ENCODE data around the gene GOLT1B. TPM values are rescaled to one million over a fixed set of nuclear protein-coding genes. Genes with fewer than 3 reads are reported as not detected.

GOLT1B gene
- polyA plus RNA-seq, 3 donors: 13.2 to 16.0 (median 15.2) TPM

DNA sequence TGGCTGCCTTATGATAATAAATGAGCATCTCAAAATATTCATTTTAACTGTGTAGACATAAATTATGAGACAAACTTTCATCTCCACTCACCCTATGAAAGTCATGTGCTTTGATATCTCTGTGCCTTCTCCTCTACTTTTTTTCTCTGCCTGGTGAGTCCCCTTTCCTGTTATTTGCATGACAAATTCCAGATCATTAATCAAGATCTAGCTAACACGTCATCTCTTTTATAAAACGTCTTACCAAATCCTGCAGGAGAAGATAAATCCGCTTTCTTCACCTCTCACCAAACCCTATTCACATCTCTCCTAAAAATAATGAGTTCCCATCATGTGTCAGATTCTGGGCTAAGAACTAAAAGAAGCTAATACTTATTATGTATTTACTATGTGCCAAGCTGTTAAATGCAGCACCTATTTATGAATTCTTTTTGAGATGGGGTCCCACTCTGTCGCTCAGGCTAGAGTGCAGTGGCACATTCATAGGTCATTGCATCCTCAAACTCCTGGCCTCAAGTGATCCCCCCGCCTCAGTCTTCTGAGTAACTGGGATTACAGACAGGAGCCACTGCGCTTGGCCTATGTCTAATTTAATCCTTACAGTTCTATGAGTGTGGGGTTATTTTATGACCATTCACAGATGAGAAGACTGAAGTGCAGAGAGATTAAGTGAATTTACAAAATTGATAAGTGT lies 51.2 kb downstream of the GOLT1B start:
- 70 to 74% (median 70%) methylated on average over 6 of the region's 6 CpGs for WGBS, 3 donors
- H3K27ac ChIP-seq (ENCODE audit: low read depth, low read length): no peak overlapping the region

DNA sequence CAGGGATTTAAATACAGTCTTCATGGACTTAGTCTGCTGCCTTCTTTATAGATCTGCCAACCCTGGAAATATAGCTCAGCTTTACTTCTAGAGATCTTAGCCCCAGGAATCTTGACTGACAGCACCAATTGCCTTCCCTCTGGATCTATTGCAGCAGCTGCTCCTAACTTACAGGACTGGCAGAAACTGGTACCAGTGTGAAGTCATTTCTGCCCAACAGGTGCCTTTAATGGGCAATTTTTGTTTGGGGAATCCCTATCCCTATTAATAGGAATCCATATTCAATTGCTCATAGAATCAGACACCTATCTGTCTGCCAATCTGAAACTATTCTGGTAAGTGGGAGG lies 51.7 kb downstream of the GOLT1B start:
- H3K27ac ChIP-seq (ENCODE audit: low read depth, low read length): no peak overlapping the region

DNA sequence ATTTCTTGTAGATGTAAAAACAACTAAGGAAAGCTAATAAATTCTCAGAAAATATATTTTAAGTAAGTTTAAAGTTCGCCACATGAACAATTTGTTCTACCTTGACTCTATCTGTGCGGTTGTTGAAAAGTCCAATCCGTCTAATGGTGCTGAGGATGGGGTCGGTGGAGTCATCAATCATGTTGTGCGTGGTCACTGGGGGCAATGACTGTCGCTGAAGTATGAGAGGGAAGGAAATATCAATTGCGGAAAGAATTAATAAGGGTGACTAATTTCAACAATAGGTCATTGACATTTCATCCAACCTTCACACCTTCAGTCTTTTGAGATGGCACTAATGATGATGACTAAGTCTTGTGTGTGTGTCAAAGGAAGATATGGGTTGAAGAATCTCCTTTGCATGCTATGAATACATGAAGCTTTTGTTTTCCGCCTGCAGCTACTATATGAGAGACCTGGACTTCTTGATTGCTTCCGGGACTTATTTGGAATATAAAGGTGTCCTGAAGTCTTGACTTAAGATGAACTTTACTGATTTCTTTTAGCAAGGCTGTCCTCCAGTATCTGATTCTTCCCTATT lies 56.6 kb downstream of the GOLT1B start:
- H3K27ac ChIP-seq (ENCODE audit: low read depth, low read length): no peak overlapping the region
- WGBS, 3 donors: 77 to 89% (median 78%) methylated on average over 9 of the region's 9 CpGs

DNA sequence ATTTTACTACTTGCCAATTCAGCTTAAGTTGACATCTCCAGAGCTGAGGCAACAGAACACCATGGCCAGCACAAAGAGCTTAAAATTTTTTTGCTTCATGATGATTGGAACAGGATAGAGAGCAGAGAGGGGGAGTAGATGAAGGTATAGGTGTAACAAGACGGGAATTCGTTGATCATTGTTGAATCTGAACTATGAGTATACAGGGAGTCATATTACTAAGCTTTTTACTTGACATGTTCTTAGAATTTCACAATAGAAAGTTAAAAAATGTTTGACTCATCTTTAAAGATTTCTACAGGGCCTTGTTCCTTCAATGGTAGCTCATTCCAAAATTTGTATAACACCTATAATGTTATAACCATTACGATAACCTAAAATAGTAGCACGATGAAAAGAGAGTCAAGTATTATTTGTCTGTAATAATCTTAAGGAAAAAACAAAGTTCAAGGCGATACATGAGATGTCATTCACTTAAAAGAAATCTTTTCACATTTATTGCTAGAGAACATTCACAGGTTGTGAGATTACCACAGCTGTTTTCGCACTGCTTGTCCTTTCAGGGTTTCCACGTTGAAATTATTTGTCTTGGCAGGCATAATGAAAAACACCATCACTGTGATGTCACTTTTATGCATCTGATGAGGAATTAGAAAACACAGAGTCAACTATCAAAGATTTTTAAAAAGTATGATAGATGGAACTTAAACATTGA lies 58.4 kb downstream of the GOLT1B start:
- no peak overlapping the region for H3K27ac ChIP-seq (ENCODE audit: low read depth, low read length)
- WGBS, 3 donors: 35 to 75% (median 69%) methylated on average over 7 of the region's 7 CpGs

DNA sequence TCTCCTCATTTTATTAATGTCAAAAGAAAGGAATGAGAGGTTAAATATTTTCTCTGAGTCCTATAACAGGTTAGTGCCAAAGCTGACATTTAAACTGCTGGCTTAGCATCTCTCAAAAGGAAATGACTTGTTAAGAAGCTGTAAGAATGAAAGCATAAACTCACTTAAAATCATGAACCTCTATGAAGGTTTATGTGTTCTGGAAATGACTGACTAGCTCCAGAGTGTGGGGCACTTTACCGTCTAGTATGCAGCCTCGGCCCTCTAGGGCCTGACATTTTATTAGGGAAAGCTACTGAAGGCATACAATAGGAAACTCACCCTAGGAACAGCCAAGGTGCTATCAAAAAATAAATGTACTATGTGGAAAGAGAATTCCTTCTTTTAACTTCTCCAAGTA lies 59.6 kb downstream of the GOLT1B start:
- no peak overlapping the region for H3K27ac ChIP-seq (ENCODE audit: low read depth, low read length)
- 32 to 53% (median 35%) methylated on average over 2 of the region's 2 CpGs for WGBS, 3 donors

DNA sequence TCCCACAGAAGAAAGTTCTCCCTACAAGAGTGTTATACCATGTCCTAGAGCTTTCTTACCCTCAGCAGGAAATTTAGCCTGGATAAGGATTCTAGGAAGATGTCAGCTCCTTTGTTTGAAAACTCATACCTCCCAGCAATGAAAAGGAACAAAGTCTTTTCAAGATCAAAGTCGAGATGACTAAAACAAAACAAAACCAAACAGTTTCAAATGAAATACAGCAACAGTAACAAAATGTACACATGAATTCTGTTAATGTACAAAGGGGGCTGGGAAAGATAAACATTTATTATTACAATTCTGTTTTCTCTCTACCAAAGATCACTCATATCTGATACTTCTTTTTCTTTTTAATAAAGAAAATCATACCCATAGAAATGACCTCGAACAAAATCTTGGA lies 61.3 kb downstream of the GOLT1B start:
- H3K27ac ChIP-seq (ENCODE audit: low read depth, low read length): no peak overlapping the region
- 44 to 77% (median 70%) methylated on average over 2 of the region's 2 CpGs for whole genome bisulfite sequencing, 3 donors

DNA sequence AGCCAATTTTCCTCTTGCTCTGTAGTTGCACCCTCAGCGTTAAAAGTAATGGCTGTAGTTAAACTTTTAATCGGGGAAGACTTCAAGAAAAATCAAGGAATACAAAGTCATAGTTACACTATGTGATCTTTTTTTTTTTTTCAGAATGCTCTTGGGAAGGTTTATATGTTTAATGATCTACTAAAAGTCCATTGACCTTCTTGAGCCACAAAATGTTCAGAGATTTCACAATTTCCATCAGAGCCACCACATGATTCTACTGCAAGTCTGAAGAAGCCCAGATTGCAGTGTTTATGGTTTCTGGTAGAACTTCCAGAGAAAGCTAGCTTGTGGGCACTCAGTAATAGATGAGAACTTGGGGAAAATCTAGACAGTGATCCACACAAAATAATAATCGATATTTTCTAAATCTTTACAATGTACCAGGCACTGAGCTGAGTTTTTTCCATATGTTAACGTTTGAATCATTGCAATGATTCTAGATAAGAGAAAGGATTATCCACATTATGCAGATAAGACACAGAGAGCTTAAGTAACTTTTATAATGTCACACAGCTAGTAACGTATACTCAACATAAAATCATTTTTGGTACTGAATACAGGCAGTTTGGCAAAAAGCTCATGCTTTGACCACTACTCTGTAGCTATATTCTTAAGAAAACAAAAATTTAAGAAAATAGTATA lies 64.8 kb downstream of the GOLT1B start:
- H3K27ac ChIP-seq (ENCODE audit: low read depth, low read length): no peak overlapping the region
- WGBS, 3 donors: 68 to 86% (median 85%) methylated on average over 5 of the region's 5 CpGs

DNA sequence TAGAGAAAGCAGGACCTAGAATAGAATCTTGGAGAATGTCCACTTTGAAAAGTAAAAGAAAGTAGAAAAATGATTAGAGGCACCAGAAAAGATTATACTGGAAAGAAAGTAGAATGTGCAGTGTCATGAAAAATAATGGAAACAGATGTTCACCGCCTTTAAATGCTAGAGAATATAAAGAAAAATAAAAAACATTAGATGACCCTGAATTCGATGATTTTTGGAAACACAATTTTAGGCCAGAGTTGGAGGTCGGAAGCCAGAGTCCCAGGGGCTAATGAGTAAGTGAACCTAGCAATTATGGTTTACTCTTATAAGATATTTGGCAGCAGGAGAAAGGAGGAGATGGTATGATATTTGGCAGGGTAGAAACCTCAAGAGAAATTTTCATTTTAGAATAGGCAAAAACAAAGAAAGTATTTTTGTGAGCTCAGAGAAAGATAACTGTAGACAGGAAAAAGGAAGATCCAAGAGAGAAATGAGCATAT lies 65.4 kb downstream of the GOLT1B start:
- 64 to 88% (median 71%) methylated on average over 3 of the region's 3 CpGs for WGBS, 3 donors
- no peak overlapping the region for H3K27ac ChIP-seq (ENCODE audit: low read depth, low read length)

Other genes with a start within 250 kb of the GOLT1B start
- under 1 TPM in 1 of 3 donors, not detected in 2; 0.01 TPM for gene SLCO1A2, start 166.9 kb upstream of the GOLT1B start, polyA plus RNA-seq
- 100 to 1,000 TPM in 1 of 3 donors, under 1 TPM in 1, not detected in 1; 0.33 to 126 TPM for gene IAPP, start 128.9 kb upstream of the GOLT1B start, polyA plus RNA-seq
- gene PYROXD1, start 64.1 kb upstream of the GOLT1B start, polyA plus RNA-seq: 10 to 100 TPM in 1 of 3 donors, 1 to 10 TPM in 2; 8.5 to 10.1 (median 9.4) TPM
- gene RECQL, start 154 bp upstream of the GOLT1B start, polyA plus RNA-seq: 10 to 100 TPM in 2 of 3 donors, 1 to 10 TPM in 1; 8.8 to 21.5 (median 20.4) TPM
- 10 to 100 TPM in 2 of 3 donors, 1 to 10 TPM in 1; 9.0 to 21.3 (median 14.1) TPM for gene SPX, start 24.5 kb downstream of the GOLT1B start, polyA plus RNA-seq
- gene GYS2, start 103.1 kb downstream of the GOLT1B start, polyA plus RNA-seq: 1 to 10 TPM in 1 of 3 donors, under 1 TPM in 2; 0.05 to 1.1 (median 0.56) TPM
- 1,000 to 10,000 TPM in 1 of 3 donors, 100 to 1,000 TPM in 2; 360 to 1,192 (median 561) TPM for gene LDHB, start 156.1 kb downstream of the GOLT1B start, polyA plus RNA-seq

Data from adipose tissue (tissue), 3 donors.